GM19328 (cell line): ENCODE data around the gene CAMK2G.

Experiments
- ATAC-seq: cut with Tn5 transposase; IDR thresholded peaks from one replicate; pipeline ENCODE4 v1.9.1; 2021; ENCODE audit warnings: mild to moderate bottlenecking, moderate library complexity; ENCODE audit not compliant: unreplicated experiment

CAMK2G gene

GRCh38 chr10:73884017-73884416 lies 9.7 kb upstream of the CAMK2G start:
- ATAC-seq = no peak

GRCh38 chr10:73881221-73881919 lies 7.0 kb upstream of the CAMK2G start:
- ATAC-seq = no peak

GRCh38 chr10:73879296-73880173 lies 5.2 kb upstream of the CAMK2G start:
- ATAC-seq = peak; percentile 60

GRCh38 chr10:73878365-73878764 lies 4.0 kb upstream of the CAMK2G start:
- no peak for ATAC-seq

- no peak for ATAC-seq
Measured at GRCh38 chr10:73877533-73878160, 3.3 kb upstream of the CAMK2G start.

- no peak for ATAC-seq
Measured at GRCh38 chr10:73876971-73877370, 2.6 kb upstream of the CAMK2G start.

GRCh38 chr10:73876566-73876965 lies 2.2 kb upstream of the CAMK2G start:
- ATAC-seq = no peak

- ATAC-seq = no peak
Measured at GRCh38 chr10:73876157-73876556, 1.8 kb upstream of the CAMK2G start.

GRCh38 chr10:73875139-73875475 lies 752 bp upstream of the CAMK2G start:
- peak; percentile 18 for ATAC-seq

GRCh38 chr10:73873838-73874215 lies 528 bp downstream of the CAMK2G start:
- ATAC-seq = no peak

- ATAC-seq = no peak
Measured at GRCh38 chr10:73873142-73873837, 1.1 kb downstream of the CAMK2G start.

GRCh38 chr10:73872190-73872710 lies 2.1 kb downstream of the CAMK2G start:
- no peak for ATAC-seq

GRCh38 chr10:73871295-73872189 lies 2.8 kb downstream of the CAMK2G start:
- no peak for ATAC-seq

GRCh38 chr10:73868655-73869195 lies 5.6 kb downstream of the CAMK2G start:
- ATAC-seq = no peak

GRCh38 chr10:73867871-73868631 lies 6.3 kb downstream of the CAMK2G start:
- ATAC-seq = no peak

- ATAC-seq = no peak
Measured at GRCh38 chr10:73867126-73867807, 7.1 kb downstream of the CAMK2G start.

GRCh38 chr10:73866621-73867020 lies 7.7 kb downstream of the CAMK2G start:
- ATAC-seq = no peak
